ENCODE data around the gene AOC3.
A peak's percentile ranks its signal among the peaks of the same experiment; 100 is the strongest.

Gene AOC3, protein sequence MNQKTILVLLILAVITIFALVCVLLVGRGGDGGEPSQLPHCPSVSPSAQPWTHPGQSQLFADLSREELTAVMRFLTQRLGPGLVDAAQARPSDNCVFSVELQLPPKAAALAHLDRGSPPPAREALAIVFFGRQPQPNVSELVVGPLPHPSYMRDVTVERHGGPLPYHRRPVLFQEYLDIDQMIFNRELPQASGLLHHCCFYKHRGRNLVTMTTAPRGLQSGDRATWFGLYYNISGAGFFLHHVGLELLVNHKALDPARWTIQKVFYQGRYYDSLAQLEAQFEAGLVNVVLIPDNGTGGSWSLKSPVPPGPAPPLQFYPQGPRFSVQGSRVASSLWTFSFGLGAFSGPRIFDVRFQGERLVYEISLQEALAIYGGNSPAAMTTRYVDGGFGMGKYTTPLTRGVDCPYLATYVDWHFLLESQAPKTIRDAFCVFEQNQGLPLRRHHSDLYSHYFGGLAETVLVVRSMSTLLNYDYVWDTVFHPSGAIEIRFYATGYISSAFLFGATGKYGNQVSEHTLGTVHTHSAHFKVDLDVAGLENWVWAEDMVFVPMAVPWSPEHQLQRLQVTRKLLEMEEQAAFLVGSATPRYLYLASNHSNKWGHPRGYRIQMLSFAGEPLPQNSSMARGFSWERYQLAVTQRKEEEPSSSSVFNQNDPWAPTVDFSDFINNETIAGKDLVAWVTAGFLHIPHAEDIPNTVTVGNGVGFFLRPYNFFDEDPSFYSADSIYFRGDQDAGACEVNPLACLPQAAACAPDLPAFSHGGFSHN

DNA sequence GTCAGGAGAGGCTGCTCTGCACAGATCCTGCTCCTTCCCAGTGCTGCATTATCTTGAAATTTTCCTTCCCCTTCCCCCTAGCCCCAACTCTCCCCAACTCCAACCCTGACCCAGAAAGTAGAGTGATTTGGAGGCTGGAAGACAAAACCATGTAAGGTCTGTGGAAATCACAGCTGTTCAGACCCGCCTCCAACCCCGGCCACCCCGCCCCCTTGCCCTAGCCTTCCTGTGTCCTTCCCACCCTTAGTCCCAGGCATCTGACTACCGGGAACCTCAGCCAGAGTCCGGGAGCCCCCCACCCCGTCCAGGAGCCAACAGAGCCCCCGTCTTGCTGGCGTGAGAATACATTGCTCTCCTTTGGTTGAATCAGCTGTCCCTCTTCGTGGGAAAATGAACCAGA lies at the start of gene AOC3:
AOC3 (plus strand) TSS at position 246 of the 400 bp plus-strand sequence; CDS start at position 391, 145 bp downstream.
- no peak for DNase-seq

DNA sequence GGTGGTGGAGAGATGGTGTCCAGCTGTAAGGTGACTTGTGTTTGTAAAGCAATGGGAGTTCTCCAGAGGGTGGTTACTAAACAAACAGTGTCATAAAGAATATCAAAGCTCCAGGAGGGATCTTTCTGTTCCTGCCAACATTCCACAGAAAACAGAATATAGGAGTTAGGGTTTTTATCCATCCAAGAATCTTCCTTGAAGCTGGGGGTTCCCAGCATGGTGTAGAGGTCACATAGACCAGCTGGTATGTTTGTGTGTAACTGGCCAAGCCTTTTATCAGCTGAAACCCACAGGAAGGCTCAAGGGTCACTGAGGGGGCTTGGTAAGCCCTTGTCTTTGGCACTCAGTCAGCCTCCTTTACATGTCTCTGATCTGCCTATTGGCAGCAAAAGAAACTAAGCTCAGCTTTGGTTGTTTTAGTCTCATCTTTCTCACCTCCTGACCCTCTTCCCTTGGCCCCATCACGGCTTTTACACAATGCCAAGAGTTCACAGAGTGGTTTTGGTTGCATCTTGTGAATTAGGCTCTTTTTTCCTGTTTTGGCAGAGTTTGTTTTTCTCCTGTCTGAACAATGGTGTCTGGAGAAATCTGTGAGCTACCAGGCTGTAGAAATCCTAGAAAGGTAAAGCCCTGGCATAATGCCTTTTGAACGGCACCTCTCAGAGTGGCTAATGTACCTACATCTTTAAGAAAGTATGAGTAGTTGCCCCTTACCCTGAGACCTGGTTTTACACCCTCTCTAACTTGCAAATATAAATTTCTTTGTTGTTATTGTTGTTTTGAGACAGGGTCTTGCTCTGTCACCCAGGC lies 47.7 kb upstream of the AOC3 start:
- DNase-seq, result no peak

DNA sequence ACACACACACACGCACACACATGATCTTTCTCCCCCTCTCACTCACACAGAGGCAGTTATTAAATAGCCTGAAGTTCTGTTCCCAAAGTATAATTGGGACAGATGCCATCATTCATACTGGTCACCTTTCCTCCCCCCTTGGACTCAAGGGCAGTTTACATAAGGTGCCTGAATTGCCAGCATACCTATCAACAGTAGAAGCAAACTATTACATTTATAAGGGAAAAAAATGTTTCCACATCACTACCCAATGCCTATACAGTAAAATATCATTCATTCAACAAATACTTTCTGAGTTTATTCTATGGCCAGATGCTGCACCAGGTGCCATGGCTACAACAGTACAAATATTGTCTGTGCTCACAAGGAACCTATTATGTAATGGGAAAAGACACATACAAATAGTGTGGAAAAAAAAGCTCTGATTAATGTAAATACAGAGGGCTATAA lies 46.1 kb upstream of the AOC3 start:
- no peak for DNase-seq

DNA sequence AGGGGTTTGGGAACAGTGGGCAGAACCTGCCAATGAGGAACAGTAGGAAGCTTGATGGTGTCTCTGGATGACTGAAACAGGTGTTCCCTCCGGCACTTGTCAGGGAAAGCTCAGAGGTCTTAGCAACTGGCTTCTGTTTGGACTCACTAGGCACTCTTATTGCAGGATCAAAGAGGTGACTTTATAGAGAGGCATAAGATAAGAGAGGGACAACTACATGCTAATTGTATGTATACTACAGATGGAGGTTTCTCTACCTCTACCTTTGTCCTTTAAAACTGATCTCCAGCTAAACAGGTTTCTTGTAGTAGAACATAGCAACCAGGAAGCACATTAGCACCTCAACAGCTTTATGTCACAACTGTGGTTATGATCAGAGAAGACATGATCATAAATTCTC lies 44.8 kb upstream of the AOC3 start:
- no peak for DNase-seq

DNA sequence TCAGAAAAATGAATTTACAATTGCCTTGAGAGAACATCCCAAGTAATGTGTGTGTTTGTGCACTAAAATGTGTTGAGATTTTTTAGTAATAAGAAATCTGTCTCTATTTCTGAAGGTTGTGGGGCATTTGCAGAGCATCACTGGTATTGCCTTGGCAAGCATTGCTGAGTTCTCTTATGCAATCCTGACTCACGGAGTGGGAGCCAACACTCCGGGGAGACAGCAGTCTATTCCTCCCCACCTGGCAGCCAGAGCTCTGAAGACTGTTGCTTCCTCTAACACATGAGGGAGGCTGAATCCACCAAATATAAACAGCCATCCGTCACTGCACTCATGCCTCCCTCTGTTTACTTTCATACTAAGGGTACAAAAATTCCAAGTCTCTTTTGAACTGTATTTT lies 41.7 kb upstream of the AOC3 start:
- no peak for DNase-seq

DNA sequence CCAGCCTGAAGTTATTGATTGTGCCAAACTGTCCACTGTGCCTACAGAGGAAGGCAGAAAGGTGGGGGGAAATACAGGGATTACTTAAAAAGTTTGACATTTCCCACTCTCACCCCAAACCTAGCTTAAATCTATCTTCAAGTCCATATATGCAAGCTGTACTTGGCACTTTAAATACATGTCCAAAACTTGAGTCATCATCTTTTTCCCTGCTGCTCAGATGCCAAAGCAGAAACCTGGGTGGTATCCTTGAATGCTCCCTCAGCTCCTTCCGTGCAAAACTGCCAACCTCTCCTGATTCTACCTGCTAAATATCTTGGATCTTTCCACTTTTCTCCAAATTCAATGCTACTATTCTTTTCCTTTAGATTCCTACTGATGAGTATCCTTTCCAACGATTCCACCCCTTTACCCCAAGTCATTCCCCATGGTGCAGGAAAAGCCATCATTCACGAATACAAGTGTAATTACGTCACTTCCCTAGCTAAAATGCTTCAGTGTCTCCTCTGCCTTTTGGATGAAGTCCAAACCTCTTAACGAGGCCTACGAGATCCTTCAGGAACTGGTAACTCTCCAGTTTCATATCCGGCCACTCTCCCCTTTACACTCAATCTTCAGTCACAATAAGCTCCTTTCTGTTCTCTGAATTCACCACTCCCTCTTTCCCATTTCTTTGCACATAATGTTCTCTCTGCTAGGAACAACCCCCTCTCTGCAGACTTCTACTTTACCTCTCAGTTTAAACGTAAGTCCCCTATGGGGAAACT lies 36.2 kb upstream of the AOC3 start:
- DNase-seq, result no peak

DNA sequence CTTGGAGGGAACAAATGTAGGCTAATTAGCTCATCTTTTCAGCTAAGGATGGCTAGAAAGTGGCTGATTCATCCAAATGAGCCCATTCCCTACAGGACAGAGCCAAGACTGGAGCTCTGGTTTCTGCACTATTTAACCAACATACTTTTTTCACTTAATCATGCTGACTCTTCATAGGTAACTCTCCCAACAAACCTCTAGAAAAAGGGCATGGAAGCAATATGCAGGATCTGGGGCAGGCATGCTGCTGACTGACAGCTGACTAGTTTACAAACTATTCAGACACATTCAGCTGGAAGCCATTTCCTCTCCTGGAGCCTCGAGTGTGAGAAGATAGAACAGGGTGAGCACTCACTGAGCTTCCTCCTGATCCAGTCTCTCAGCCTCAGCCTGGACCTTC lies 33.1 kb upstream of the AOC3 start:
- no peak for DNase-seq

DNA sequence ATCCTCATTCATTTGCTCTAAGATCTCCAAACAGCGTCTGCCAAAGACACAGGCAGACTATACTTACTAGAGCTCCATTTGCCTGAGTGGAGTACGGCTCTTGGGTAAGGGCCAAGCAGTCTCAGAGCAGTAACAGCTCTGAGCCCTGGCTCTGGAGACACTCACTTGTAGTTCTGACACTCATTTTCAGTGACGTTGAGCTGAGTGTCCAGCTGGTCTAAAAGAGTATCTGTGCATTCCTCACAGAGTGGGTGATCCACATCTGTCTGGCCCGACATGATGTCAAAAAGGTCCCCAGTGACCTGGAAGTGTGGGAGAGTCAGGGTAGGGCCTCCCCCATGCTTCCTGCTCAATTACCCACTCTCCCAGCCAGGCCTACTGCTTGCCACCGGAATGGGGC lies 32.6 kb upstream of the AOC3 start:
- DNase-seq, result no peak

DNA sequence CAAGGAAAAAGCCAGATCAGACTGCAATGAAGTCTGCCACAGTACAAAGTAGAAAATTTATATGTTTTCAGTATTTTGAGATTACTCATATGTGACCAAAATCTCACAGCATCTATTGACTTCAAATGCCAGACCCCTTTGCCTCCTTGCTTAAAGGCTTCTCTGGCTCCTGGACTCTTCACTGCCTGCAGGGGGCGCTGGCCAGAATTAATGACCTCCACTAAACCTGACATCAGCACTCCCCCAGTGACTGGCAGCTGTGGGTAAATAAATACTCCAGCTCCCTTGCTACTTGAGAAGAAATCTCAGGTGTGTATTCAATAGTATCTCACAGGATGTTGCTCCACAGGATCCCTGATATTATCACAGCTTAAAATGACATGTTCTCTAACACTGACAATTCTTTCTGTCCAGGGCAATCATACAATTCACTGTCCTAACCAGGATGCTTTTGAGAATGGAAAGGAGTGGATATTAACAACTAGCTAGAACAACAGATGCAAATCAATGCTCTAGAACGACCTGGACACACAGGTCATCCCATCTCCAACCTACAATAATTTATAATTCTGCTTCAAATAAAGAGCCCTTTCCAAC lies 31.0 kb upstream of the AOC3 start:
- DNase-seq, result peak; percentile 15 to 60

DNA sequence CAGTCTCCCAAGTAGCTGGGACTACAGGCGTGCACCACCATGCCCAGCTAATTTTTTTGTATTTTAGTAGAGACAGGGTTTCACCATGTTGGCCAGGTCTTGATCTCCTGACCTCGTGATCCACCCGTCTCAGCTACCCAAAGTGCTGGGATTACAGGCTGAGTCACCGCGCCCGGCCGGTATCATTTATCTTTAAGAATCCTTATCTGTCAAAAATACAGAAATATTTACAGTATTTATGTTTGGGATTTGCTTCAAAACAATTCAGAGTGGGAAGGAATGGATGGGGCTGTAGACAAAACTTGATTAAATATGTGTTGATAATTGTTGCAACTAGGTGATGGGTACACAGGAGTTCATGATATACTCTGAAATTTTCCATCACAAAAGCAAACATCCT lies 29.8 kb upstream of the AOC3 start:
- no peak for DNase-seq

DNA sequence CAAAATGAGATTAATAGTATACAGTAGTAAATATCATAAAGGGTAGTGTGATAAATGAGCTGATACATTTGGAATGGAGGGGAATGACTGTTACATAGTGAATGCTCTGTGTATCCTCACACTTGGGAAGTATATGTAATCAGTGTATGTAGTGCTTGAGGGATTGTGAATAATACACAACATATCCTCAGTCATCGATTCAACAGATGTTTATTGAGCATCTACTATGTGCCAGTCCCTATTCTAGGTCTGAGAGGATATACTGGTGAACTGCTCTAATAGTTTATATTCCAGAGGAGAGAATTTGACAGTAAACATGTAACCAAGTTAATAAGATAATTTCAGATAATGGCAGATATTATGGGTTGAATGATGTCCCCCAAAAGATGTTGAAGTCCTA lies 23.5 kb upstream of the AOC3 start:
- no peak for DNase-seq

DNA sequence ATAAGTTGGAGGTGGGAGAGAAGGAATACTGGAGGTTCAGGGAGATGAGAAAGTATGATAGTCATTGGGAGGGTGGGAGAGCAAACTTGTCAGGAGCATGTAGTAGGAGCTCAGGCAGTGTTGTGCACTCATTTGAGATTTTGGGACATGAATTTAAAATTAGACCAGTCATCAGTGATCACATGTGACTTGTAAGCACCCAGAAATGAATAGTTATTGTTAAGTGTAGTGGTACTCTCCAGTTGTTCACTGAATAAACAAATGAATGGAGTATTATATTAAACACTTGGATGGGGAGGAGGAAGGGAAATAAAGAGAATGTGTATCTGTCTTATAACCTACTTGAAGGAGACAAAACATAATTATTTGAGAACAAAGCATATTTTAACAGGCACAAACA lies 20.0 kb upstream of the AOC3 start:
- DNase-seq, result no peak

DNA sequence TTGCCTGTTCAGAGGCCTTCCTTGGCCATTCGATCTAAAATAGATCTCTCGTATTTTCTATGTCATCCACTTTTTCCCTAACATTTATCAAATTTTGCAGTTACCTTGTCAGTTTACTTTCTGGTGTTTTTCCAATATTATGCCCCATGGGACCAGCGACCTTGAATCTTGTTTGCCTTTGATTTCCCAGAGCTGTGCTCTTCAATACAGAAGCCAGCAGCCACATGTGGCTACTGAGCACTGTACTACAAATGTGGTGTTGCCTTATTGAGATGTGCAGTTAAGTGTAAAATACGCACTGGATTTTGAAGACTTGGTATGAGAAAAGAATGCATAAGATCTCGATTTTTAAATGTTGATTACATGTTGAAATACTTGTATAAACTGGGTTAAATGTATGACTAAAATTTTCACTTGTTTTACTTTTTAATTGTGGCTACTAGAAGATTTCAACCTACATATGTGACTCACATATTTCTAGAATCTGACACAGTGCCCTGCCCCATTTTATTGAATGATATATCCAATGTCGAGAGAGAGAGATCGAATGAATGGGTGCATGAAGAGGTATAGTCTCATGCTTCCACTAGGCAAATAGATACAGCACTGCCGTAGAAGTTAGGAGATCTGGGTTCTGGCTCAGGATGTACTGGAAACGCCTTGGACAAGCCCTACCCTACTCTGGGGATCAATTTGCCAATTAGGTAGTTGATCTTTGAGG lies 18.6 kb upstream of the AOC3 start:
- no peak for DNase-seq

DNA sequence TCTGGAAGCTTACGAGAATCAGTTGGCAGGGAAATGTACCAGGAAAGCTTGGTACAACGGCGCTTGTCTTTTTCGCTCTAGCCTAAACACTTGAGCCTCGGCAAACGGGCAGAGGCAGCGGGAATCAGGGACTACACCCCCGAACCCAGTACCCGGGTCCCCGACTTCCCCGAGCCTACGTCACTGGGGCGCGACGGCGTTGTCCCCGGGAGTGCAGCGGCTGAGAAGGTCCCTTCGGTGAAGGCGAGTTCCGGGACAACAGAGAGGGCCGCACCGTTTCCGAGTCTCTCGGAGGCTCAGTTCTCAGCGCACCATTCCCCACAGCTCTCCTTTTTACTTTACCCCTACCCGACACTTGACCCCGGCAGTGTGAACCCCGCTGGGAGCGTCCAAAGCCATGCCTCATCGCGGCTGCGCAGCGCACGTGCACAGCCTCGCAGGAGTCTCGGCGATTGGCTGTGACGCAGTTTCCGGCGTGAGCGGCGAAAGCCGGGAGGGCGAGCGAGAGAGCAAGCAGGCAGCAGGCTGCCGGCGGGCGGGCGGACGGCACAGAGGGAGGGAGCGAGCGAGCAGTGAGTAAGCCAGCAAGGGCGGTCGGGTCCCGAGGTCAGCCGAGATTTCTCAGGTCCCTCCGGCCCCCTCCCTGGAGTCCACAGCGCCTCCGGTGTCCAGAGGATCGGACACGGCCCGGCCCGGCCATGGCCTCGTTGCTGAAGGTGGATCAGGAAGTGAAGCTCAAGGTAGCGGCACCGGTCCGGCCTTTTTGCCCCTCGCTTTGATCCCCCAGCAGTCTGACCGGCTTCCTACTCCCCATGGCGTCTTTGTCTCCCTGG lies 17.8 kb upstream of the AOC3 start, which contains the start of gene PSME3:
PSME3 (plus strand) TSS at position 464 of the 833 bp plus-strand sequence; CDS start at position 699, 235 bp downstream.
- DNase-seq, result peak; percentile 67 to 84

DNA sequence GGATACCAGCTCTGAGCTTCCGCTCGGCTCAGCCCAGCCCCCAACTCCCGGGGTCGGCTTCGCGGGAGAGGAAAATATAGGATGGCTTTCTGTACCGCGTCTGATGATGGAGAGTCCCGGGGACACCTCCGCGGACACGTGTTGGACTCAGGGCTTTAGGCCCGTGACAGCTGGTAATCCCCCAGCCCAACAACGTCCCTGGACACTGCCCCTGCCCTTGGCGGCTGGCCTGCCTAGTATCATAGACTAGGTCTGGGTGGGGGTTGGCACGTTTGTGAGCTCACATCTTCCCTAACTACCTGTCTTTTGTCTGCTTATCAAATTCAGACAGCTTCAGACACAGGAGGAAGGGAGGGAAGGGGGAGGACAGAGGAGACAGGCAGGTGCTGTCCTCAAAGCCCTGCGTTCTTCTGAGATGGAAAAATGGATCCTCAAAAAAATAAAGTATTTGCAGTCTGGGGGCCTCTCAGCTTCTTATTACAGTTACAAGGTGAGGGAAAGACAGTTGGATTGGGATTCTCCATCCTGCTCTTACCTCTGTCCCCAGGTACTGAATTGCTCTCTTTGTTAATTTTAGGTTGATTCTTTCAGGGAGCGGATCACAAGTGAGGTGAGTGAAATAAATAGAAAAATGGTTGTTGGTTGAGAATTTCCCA lies 17.1 kb upstream of the AOC3 start:
- no peak for DNase-seq

DNA sequence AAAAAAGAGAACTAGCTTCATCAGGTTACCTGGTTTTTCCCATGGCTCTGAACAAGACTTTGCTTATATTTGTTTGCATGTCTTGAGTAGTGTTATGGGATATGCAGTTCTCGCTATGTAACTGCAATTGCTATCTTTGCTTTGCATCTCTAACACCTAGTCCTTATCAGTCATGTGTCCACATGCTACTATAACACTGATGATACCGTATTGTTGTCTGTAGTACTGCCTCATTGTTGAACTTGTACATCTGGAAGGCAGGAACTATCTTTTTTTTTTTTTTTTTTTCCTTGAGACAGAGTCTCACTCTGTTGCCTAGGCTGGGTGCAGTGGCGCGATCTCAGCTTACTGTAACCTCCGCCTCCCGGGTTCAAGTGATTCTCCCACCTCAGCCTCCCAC lies 15.3 kb upstream of the AOC3 start:
- DNase-seq, result no peak

DNA sequence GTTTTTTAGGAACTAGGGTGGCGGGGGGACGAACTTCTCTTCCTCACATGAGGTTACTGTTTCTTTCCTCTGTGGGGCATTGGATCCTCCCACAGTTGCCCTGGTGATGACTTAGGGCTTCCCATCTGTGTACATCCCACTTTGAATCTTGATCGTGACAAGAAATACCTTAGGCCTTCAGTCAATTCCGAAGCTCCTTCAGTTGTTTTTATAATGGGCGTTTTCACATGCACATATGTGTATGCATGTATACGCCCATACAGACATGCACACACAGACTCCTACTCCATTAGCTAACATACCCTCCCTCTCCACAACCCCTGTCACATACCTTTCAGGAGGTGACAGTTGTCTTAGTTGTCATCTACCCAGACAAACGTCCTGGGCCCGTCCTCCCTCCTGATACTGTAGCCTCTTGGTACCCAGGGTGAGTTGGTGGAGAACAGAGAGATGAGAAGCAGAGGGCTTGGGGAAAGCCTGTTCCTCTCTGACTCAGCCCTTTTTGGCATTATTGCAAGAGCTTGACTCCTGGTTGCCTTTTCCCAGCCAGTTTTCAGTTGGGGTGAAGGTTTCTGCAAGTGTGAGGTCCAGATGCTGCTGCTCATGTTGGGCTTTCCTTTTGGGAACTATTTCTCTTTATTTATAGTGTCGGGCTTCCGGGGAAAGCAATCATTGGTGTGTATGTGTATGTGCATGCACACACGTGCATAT lies 8.9 kb upstream of the AOC3 start:
- no peak for DNase-seq

DNA sequence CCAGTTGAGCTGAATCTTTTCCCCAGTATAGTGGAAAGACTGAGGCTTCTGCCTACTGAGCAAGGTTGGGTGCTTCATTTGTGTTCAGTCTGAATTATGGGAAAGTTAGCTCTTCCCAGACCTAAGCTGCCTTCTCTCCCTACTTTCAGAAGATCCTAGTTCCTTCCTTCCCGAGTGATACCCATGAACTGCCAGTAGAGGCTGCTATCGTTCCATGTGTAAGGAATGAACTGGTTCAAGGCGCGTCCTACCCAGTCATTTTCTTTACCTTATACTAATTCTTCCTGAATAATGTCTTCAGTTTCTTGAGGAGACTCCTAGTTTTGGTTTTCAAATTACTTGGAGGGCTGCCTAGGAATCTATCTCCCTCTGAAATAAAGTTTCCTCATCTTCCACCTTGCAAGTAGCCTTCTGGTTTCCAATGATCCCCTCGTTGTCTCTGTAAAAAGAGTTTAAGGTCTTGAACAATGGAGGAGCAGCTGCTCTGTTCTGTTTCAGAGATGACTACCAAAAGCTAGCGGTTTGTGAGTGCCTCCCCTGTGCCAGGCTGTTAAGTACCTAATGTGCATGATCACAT lies 7.6 kb upstream of the AOC3 start:
- DNase-seq, result peak; percentile 49 to 55

DNA sequence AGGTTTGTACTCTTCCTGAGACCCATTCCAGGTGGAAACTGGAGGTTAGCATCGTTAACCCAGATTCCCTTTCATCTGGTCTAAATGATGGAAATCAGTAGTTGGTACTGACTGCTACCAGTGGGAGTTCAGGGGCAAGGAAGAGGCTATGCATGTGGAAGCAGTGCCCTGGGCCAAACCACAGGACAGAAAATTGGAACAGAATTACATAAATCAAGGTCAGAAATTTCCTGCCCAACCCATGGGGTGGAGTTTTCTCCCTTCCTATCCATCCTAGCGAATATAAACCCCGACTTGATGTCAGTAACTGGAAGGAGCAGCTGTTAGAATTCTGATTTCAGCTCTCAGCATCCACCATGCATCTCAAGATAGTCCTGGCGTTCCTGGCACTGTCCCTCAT lies 6.7 kb upstream of the AOC3 start, which contains the start of gene AOC2:
AOC2 (plus strand) TSS at position 310 of the 400 bp plus-strand sequence; CDS start at position 357, 47 bp downstream.
- no peak for DNase-seq

Measured in NCI-H1930 (cell line).